WERI-Rb-1 (cell line): ENCODE results near the gene NOP58.

Experiments
- DNase-seq: peaks from one replicate; pipeline ENCODE4 v3.0.0-alpha.2; 2020
- H3K27ac ChIP-seq: fragments of 250-450 bp; sonication (Bioruptor Pico); 2 replicates; pipeline ENCODE4 v1.5.1; 2020; ENCODE audit warnings: mild to moderate bottlenecking, moderate library complexity
- H3K27me3 ChIP-seq: fragments of 250-450 bp; sonication (Bioruptor Pico); 2 replicates; pipeline ENCODE4 v1.5.1; 2021; ENCODE audit warnings: mild to moderate bottlenecking, low read depth, moderate library complexity; ENCODE audit not compliant: insufficient read depth, severe bottlenecking
- H3K36me3 ChIP-seq: fragments of 250-450 bp; sonication (Bioruptor Pico); 2 replicates; pipeline ENCODE4 v1.5.1; 2020; ENCODE audit warnings: mild to moderate bottlenecking, moderate library complexity
- H3K4me3 ChIP-seq: 2 replicates; pipeline ENCODE4 v1.5.1; 2011; ENCODE audit warnings: low read depth, mild to moderate bottlenecking, control low read depth, low read length
- H3K9me3 ChIP-seq: fragments of 250-450 bp; sonication (Bioruptor Pico); 2 replicates; pipeline ENCODE4 v1.5.1; 2021; ENCODE audit warnings: mild to moderate bottlenecking, moderate library complexity; ENCODE audit not compliant: severe bottlenecking
- TF ChIP-seq, protein P1 (sequence below): IDR thresholded peaks from 2 replicates; pipeline ENCODE4 v1.5.1; 2011; ENCODE audit warnings: low read depth, mild to moderate bottlenecking, control low read depth, inconsistent platforms, low read length

The NOP58 gene

GRCh38 chr2:202290970-202291369 lies 25.4 kb downstream of the NOP58 start:
- H3K27ac ChIP-seq: no peak overlapping the region
- H3K27me3 ChIP-seq: no peaks in the 10 kb centered on the region
- DNase-seq: no peak
- H3K4me3 ChIP-seq: no peak overlapping the region
- TF ChIP-seq, protein P1, sequence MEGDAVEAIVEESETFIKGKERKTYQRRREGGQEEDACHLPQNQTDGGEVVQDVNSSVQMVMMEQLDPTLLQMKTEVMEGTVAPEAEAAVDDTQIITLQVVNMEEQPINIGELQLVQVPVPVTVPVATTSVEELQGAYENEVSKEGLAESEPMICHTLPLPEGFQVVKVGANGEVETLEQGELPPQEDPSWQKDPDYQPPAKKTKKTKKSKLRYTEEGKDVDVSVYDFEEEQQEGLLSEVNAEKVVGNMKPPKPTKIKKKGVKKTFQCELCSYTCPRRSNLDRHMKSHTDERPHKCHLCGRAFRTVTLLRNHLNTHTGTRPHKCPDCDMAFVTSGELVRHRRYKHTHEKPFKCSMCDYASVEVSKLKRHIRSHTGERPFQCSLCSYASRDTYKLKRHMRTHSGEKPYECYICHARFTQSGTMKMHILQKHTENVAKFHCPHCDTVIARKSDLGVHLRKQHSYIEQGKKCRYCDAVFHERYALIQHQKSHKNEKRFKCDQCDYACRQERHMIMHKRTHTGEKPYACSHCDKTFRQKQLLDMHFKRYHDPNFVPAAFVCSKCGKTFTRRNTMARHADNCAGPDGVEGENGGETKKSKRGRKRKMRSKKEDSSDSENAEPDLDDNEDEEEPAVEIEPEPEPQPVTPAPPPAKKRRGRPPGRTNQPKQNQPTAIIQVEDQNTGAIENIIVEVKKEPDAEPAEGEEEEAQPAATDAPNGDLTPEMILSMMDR: no peak
- peaks cover 84% of the 10 kb centered on the region for H3K36me3 ChIP-seq
- no peaks in the 10 kb centered on the region for H3K9me3 ChIP-seq

DNA sequence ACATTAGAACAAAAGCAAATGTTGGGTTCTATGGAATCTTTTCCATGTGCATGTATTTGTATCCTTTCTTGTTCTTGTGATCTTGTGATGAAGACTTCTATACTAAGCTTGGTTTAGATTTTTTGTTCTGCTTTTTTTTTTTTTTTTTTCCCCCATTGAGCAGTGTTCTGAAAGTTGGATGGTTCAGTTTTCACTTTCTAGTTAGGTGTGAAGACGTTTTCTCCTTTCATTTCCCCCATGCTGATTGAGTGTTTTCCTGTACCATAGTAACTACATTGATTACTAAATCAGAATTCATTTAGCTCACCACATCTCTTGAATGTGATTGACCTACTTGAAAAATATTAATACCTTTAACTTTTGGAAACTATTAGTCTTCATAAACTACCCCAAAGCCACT lies 34.1 kb downstream of the NOP58 start:
- peaks cover 93% of the 10 kb centered on the region for H3K36me3 ChIP-seq

DNA sequence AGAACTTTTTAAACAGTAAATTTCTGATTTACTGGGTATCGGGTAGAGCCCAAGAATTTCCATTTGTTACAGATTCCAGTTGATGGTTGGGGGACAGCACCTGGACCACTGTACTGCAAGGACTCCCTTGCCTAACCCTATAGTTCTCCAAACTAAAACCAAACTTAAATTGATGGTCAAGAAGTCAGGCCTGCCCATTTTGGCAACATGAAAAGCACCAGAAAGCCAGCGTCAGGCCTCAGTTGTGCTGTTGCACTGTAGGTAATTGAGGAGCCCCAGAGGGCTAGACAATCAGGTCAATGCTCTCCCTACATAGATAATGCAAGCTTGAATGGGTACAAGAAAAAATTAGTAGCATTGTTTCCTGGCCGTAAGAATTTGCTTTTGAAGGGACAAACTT lies 40.5 kb downstream of the NOP58 start:
- TF ChIP-seq, protein P1: no peak
- H3K36me3 ChIP-seq: peaks cover 70% of the 10 kb centered on the region
- H3K4me3 ChIP-seq: no peak overlapping the region
- no peak overlapping the region for H3K27ac ChIP-seq
- no peaks in the 10 kb centered on the region for H3K27me3 ChIP-seq
- no peaks in the 10 kb centered on the region for H3K9me3 ChIP-seq
- DNase-seq: no peak

More for the DNA sequence above, 34.1 kb downstream of the NOP58 start:
- H3K4me3 ChIP-seq: no peak overlapping the region
- TF ChIP-seq, protein P1: no peak
- no peak for DNase-seq
- H3K27me3 ChIP-seq: no peaks in the 10 kb centered on the region
- H3K9me3 ChIP-seq: no peaks in the 10 kb centered on the region
- H3K27ac ChIP-seq: no peak overlapping the region

- TF ChIP-seq, protein P1: no peak
- H3K36me3 ChIP-seq: peaks cover 56% of the 10 kb centered on the region
Measured at GRCh38 chr2:202307690-202308089, 42.1 kb downstream of the NOP58 start.

GRCh38 chr2:202311823-202312388 lies 46.3 kb downstream of the NOP58 start:
- H3K27me3 ChIP-seq: no peaks in the 10 kb centered on the region
- H3K36me3 ChIP-seq: peaks cover 14% of the 10 kb centered on the region
- no peak overlapping the region for H3K27ac ChIP-seq
- TF ChIP-seq, protein P1: no peak
- H3K9me3 ChIP-seq: no peaks in the 10 kb centered on the region
- no peak overlapping the region for H3K4me3 ChIP-seq
- no peak for DNase-seq

More at GRCh38 chr2:202307690-202308089, 42.1 kb downstream of the NOP58 start:
- Histone ChIP-seq H3K4me3 (no peak overlapping the region), H3K9me3 (no peaks in the 10 kb centered on the region), H3K27me3 (no peaks in the 10 kb centered on the region), H3K27ac (no peak overlapping the region)
- DNase-seq: no peak

- no peak overlapping the region for H3K4me3 ChIP-seq
- no peak overlapping the region for H3K27ac ChIP-seq
- H3K9me3 ChIP-seq: no peaks in the 10 kb centered on the region
- no peaks in the 10 kb centered on the region; the same call in 1 of the 2 replicates for H3K36me3 ChIP-seq
- TF ChIP-seq, protein P1: no peak
- DNase-seq: no peak
- no peaks in the 10 kb centered on the region for H3K27me3 ChIP-seq
Measured at GRCh38 chr2:202314116-202314515, 48.6 kb downstream of the NOP58 start.
